Spleen (tissue), 11 donors: Measurements from ENCODE around the gene GET3. TPM values are rescaled to one million over a fixed set of nuclear protein-coding genes. Genes with fewer than 3 reads are reported as not detected.

Source experiments
- DNase-seq: peaks from one replicate; pipeline ENCODE4 v3.0.0-alpha.2; 2020
- H3K27ac ChIP-seq, 8 donors: fragments of 200-600 bp; sonication (generic) in 7 of 8; 1 replicate in 4 of 8; 2 replicates in 4 of 8; pipeline versions ENCODE4 v1.5.0 to v1.8.0; 2016 to 2021; ENCODE audit warnings: inconsistent platforms in 4 of 8, mild to moderate bottlenecking in 4 of 8, moderate library complexity in 1 of 8
- H3K27me3 ChIP-seq, 7 donors: fragments of 200-600 bp; sonication (generic) in 6 of 7; replicated peaks in 1 of 7; 1 replicate in 4 of 7; 2 replicates in 3 of 7; pipeline versions ENCODE4 v1.5.0 to v1.8.0; 2016 to 2021; ENCODE audit warnings: inconsistent platforms in 3 of 7, mild to moderate bottlenecking in 1 of 7
- H3K36me3 ChIP-seq, 6 donors: fragments of 200-600 bp; sonication (generic) in 5 of 6; 1 replicate in 4 of 6; 2 replicates in 2 of 6; pipeline versions ENCODE4 v1.5.0 to v1.8.0; 2016 to 2021; ENCODE audit warnings: inconsistent platforms in 2 of 6
- H3K4me1 ChIP-seq, 6 donors: fragments of 200-600 bp; sonication (generic) in 5 of 6; 1 replicate in 3 of 6; 2 replicates in 3 of 6; pipeline versions ENCODE4 v1.5.0 to v1.8.0; 2016 to 2021; ENCODE audit warnings: inconsistent platforms in 3 of 6
- H3K4me3 ChIP-seq, 8 donors: fragments of 200-600 bp; sonication (generic) in 7 of 8; 1 replicate in 4 of 8; 2 replicates in 4 of 8; pipeline versions ENCODE4 v1.5.0 to v1.8.0; 2016 to 2021; ENCODE audit warnings: inconsistent platforms in 4 of 8, mild to moderate bottlenecking in 4 of 8, moderate library complexity in 2 of 8
- H3K9me3 ChIP-seq, 8 donors: fragments of 200-600 bp; sonication (generic) in 7 of 8; 1 replicate in 4 of 8; 2 replicates in 4 of 8; pipeline versions ENCODE4 v1.5.0 to v1.8.0; 2016 to 2021; ENCODE audit warnings: inconsistent platforms in 4 of 8
- CTCF ChIP-seq, 11 experiments: fragments of 200-600 bp in 7 of 11; fragments of 450-650 bp in 4 of 11; sonication (generic) in 4 of 11; IDR thresholded peaks in 8 of 11; conservative IDR thresholded peaks in 3 of 11; 1 replicate in 7 of 11; 2 replicates in 4 of 11; pipeline versions ENCODE4 v1.4.0 to v1.8.0; 2016 to 2021; ENCODE audit warnings: antibody characterized with exemption in 11 of 11, inconsistent platforms in 4 of 11, mild to moderate bottlenecking in 1 of 11
- POLR2A ChIP-seq, 3 donors: fragments of 450-650 bp; IDR thresholded peaks; one replicate each; pipeline ENCODE4 v1.5.1; 2017; ENCODE audit warnings: antibody characterized with exemption in 3 of 3, mild to moderate bottlenecking in 1 of 3
- POLR2AphosphoS5 ChIP-seq, 3 donors: sonication (generic); formaldehyde crosslinking; IDR thresholded peaks; one replicate each; pipeline ENCODE4 v1.5.1; 2017; ENCODE audit warnings: antibody characterized with exemption in 3 of 3
- WGBS, 5 donors: extraction: QIAGEN DNeasy Blood & Tissue Kit in 3 of 5; methylation state at CpG; one replicate each; pipeline versions ENCODE4 v1.1.5 to v1.1.7; 2013 to 2018; 5-methylcytosine and 5-hydroxymethylcytosine counted together
- intact Hi-C: fragments of 100-400 bp; cut with DNase I; formaldehyde crosslinking; loops from one replicate; pipeline ENCODE4 v1.15.0; 2023; ENCODE audit warnings: low total_unique reads
- polyA plus RNA-seq, 3 donors: library from polyadenylated mRNA; stranded (reverse); fragments of 200-250 nt; gene quantifications; one replicate each; pipeline ENCODE4 v1.2.1, GENCODE V29; 2013
- total RNA-seq, 7 donors: library from RNA; depleted of rRNA in 3 of 7; stranded (reverse); fragments of >200 nt in 3 of 7; fragmentation: NEBNext Ultra II Directional in 4 of 7; extraction: Animal tissue kit (Norgen Biotek cat#: 25700) in 4 of 7; gene quantifications; one replicate each; pipeline versions ENCODE4 v1.1.0 to v1.2.1, GENCODE V29; 2016 to 2021
- donor health status: healthy with polysubstance abuse.
- donor health status: DM: no; HTN: no; CAD: no; lungs with moderate emphysema.
- donor health status: DM: no; HTN: no; CAD: no.
- donor health status: Bipolar disorder and iron deficiency.
- donor health status: healthy.
- donor health status: DM: no; HTN: no; CAD: no.
- donor health status: DM: yes; HTN: yes; CAD: no.

GET3 gene
- total and polyA plus RNA-seq, 10 donors, result 32.7 to 68.0 (median 41.2) TPM

GRCh38 chr19:12791345-12792050, 54.2 kb downstream of the GET3 start, which contains the start of gene JUNB:
Gene JUNB, plus strand, starts transcription at chr19:12791486. Its CDS starts 286 bp downstream, at chr19:12791772.
- peak; percentile 100 for TF ChIP-seq POLR2AphosphoS5 (IDR thresholded peaks at IDR 0.05)
- peak; percentile 100 for TF ChIP-seq POLR2A (IDR thresholded peaks at IDR 0.05)
- peak in 5 of 11 experiments; percentile 4 to 26 (median 13) for TF ChIP-seq CTCF (IDR thresholded peaks at IDR 0.05 in 8 of 11, conservative IDR thresholded peaks at IDR 0.05 in 3 of 11)
- intact Hi-C loops, result no loop called here
- peaks cover 34 to 77% (median 67%) of the 10 kb centered on the region in 6 donors for H3K4me1 ChIP-seq
- H3K9me3 ChIP-seq, result no peaks in the 10 kb centered on the region
- H3K27ac ChIP-seq, result peak within 1 kb of the TSS; percentile 97 to 100 (median 100)
- WGBS, 5 donors, result 0 to 1% (median 0%) methylated on average over 14 to 73 of the region's 73 CpGs
- DNase-seq, result peak; percentile 100
- peak within 1 kb of the TSS; percentile 72 to 96 (median 88) for H3K4me3 ChIP-seq
- no peaks in the 10 kb centered on the region for H3K36me3 ChIP-seq
- H3K27me3 ChIP-seq, result peaks cover 0 to 5% (median 0%) of the 10 kb centered on the region in 7 donors

GRCh38 chr19:12792051-12792852, 55.0 kb downstream of the GET3 start:
- Histone ChIP-seq H3K9me3 (no peaks in the 10 kb centered on the region), H3K4me3 (peak overlapping the region; percentile 72 to 96 (median 88)), H3K27me3 (peaks cover 0 to 5% (median 0%) of the 10 kb centered on the region in 7 donors), H3K4me1 (peaks cover 27 to 74% (median 65%) of the 10 kb centered on the region in 6 donors), H3K36me3 (peaks cover 0 to 7% (median 0%) of the 10 kb centered on the region in 6 donors), H3K27ac (peak overlapping the region; percentile 97 to 100 (median 100))
- WGBS, 5 donors, result 0 to 1% (median 0%) methylated on average over 41 to 84 of the region's 84 CpGs
- intact Hi-C loops, result no loop called here
- peak in 4 of 11 experiments; percentile 11 to 28 (median 22) for TF ChIP-seq CTCF (IDR thresholded peaks at IDR 0.05 in 8 of 11, conservative IDR thresholded peaks at IDR 0.05 in 3 of 11)
- TF ChIP-seq POLR2A (IDR thresholded peaks at IDR 0.05), result peak in 2 of 3 donors; percentile 16 to 49
- TF ChIP-seq POLR2AphosphoS5 (IDR thresholded peaks at IDR 0.05), result peak; percentile 90 to 97 (median 93)
- DNase-seq, result peak; percentile 98

- TF ChIP-seq CTCF (IDR thresholded peaks at IDR 0.05 in 8 of 11, conservative IDR thresholded peaks at IDR 0.05 in 3 of 11) (peak in 1 of 11 experiments; percentile 2), POLR2AphosphoS5 (IDR thresholded peaks at IDR 0.05) (no peak)
- no peaks in the 10 kb centered on the region for H3K9me3 ChIP-seq
- DNase-seq, result no peak
- WGBS, 5 donors, result 0% methylated on average over 22 of the region's 22 CpGs
- peaks cover 0 to 11% (median 0%) of the 10 kb centered on the region in 6 donors for H3K36me3 ChIP-seq
- H3K4me3 ChIP-seq, result peak overlapping the region; percentile 72 to 96 (median 88)
- intact Hi-C loops, result no loop called here
- H3K27ac ChIP-seq, result peak overlapping the region; percentile 97 to 100 (median 100)
- H3K27me3 ChIP-seq, result peaks cover 0 to 5% (median 0%) of the 10 kb centered on the region in 7 donors
- peaks cover 22 to 68% (median 59%) of the 10 kb centered on the region in 6 donors for H3K4me1 ChIP-seq
Measured at GRCh38 chr19:12792853-12793289, 55.6 kb downstream of the GET3 start.
